ENCODE measurements around the gene MTHFD2L.
"Not testable (repeated sequence)": the region's sequence is repeated elsewhere in the genome, so short reads cannot be mapped to it uniquely, and the experiment has no call there.

Gene MTHFD2L

DNA sequence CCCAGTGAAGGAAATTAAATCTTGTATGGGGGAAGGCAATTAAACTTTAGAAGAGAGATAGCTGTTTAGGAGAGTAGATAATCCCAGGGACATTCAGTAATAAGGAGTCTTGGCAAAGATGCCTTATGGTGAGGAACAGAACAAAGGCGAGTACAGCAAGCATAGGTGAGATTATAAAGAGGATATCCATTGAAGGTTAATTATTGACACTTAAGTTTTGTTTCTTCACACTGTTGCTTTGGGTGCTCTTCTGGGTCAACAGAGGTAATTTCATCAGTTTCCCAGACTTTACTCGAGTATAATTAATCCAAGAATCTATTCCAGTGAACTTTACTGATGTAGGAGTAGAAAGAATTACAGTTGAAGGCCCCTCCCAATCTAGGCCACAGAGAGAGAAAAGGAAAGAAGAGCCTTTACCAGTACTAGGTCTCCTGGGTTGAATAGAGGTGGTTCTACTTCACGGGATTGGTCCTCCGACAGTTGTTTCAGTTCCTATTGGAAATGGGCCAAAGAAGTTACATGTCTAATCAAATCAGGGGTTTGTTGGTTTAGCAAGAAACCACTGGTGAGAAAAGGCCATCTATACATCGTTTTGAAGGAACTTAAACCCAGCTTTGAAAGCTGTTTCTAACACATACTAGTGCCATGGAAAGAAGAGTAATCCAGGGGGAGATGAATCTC, 177.6 kb downstream of the MTHFD2L start:
- DNase-seq (ENCODE audit: low read depth), result no peak

DNA sequence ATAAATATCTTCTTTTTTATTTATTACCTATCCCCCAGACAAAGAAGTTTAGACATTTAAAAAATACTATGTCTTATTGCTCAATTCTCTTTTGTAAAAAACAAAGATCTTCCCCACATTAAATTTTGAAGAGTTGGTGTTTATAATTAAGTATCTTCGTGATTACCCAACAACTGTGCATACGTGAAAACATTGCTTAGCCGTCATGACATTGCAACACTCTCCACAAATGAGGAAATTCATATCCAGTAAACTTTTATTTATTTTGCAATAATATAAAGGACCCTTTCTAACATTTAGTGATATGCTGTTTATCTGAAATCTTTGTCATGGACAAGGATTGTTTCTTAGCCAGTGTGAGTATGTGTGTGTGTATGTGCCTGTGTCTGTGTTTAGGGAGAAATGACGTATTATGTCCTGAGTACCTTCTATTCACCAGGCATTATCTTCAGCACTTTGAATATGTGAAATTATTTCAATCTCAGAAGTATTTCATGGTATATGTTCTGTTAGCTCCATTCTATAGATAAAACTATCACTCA, 180.9 kb downstream of the MTHFD2L start:
- DNase-seq (ENCODE audit: low read depth), result no peak

DNA sequence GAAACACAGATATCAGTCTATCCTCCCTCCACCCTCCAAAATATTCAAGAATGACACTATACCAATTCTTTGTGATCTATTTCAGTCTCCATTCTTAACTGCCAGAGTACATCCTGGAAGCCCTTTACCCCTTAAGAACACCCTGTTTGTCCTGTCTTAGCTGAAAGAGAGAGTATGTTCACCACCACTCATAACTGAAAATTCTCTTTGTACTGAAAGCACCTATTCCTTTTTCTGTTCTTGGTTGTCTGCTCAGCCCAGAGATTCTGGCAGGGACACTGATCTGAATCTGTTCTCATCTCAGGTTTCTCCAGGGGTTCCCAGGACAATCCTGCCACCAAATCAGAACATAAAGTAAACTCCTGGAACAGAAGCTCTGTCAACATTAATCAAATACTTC, 181.6 kb downstream of the MTHFD2L start:
- DNase-seq (ENCODE audit: low read depth), result no peak

GRCh38 chr4:74340421-74340820, 182.5 kb downstream of the MTHFD2L start:
- not testable (repeated sequence) for DNase-seq (ENCODE audit: low read depth)

DNA sequence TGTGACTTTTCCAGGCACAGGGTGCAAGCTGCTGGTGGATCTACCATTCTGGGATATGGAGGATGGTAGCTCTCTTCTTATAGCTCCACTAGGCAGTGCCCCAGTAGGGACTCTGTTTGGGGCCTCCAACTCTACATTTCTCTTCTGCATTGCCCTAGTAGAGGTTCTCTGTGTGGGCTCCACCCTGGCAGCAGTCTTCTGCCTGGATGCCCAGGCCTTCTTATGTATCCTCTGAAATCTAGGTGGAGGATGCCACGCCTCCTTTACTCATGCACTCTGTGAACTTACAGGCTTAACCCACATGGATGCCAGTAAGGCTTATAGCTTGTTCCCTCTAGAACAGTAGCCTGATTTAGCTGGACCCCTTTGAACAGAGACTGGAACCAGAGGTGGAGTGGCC, 186.1 kb downstream of the MTHFD2L start:
- DNase-seq (ENCODE audit: low read depth), result no peak

Data from T-helper 22 cell (primary cell).